Transverse colon (tissue), 4 donors: ENCODE data around the gene MBP. TPM values are rescaled to one million over a fixed set of nuclear protein-coding genes. Genes with fewer than 3 reads are reported as not detected.

Experiments
- DNase-seq: peaks from one replicate; pipeline ENCODE4 v3.0.0-alpha.2; 2019
- H3K27ac ChIP-seq, 4 donors: fragments of 200-600 bp; sonication (generic); 2 replicates each; pipeline ENCODE4 v1.5.1; 2016 to 2018; ENCODE audit warnings: inconsistent platforms in 4 of 4
- H3K27me3 ChIP-seq: fragments of 200-600 bp; sonication (generic); 2 replicates; pipeline ENCODE4 v1.5.1; 2017; ENCODE audit warnings: inconsistent platforms
- H3K36me3 ChIP-seq, 4 donors: fragments of 200-600 bp; sonication (generic); 2 replicates each; pipeline ENCODE4 v1.5.1; 2017 to 2019; ENCODE audit warnings: inconsistent platforms in 4 of 4
- H3K4me1 ChIP-seq, 4 donors: fragments of 200-600 bp; sonication (generic); 2 replicates each; pipeline ENCODE4 v1.5.1; 2017 to 2020; ENCODE audit warnings: inconsistent platforms in 4 of 4
- H3K4me3 ChIP-seq, 4 donors: fragments of 200-600 bp; sonication (generic); 1 replicate in 1 of 4; 2 replicates in 3 of 4; pipeline versions ENCODE4 v1.5.1 to v1.6.1; 2017 to 2019; ENCODE audit warnings: inconsistent platforms in 4 of 4
- H3K9me3 ChIP-seq, 2 donors: fragments of 200-600 bp; sonication (generic); 2 replicates each; pipeline ENCODE4 v1.5.1; 2017 to 2019; ENCODE audit warnings: inconsistent platforms in 2 of 2
- CTCF ChIP-seq, 5 experiments: fragments of 200-600 bp in 3 of 5; fragments of 450-650 bp in 2 of 5; sonication (generic) in 3 of 5; IDR thresholded peaks; 1 replicate in 2 of 5; 2 replicates in 3 of 5; pipeline ENCODE4 v1.5.1; 2016 to 2017; ENCODE audit warnings: antibody characterized with exemption in 5 of 5, inconsistent platforms in 3 of 5, mild to moderate bottlenecking in 2 of 5, moderate library complexity in 1 of 5
- EP300 ChIP-seq: sonication (generic); formaldehyde crosslinking; IDR thresholded peaks from one replicate; pipeline ENCODE4 v1.6.1; 2017; ENCODE audit warnings: antibody characterized with exemption, low read depth
- POLR2A ChIP-seq: fragments of 450-650 bp; IDR thresholded peaks from one replicate; pipeline ENCODE4 v1.6.1; 2016; ENCODE audit warnings: antibody characterized with exemption, mild to moderate bottlenecking, moderate library complexity
- POLR2AphosphoS5 ChIP-seq, 3 donors: sonication (generic); formaldehyde crosslinking; IDR thresholded peaks; one replicate each; pipeline ENCODE4 v1.6.1; 2016; ENCODE audit warnings: antibody characterized with exemption in 3 of 3
- WGBS, 2 donors: methylation state at CpG; one replicate each; pipeline ENCODE4 v1.1.5; 2018; ENCODE audit warnings: low coverage in 1 of 2; 5-methylcytosine and 5-hydroxymethylcytosine counted together
- in situ Hi-C, 4 donors: fragments of 200-750 bp; cut with MboI; loops; one replicate each; pipeline versions ENCODE4 v1.15.0 to v1.15.1; 2017; ENCODE audit warnings: low sequenced_read_pairs in 3 of 4, low pct_ligation_motif_present in 1 of 4, low pct_unique_long_range_greater_than_20kb in 1 of 4
- intact Hi-C: fragments of 100-400 bp; cut with DNase I; formaldehyde crosslinking; loops from one replicate; pipeline ENCODE4 v1.15.1; 2023; ENCODE audit warnings: low total_unique reads
- total RNA-seq, 4 donors: library from RNA; depleted of rRNA; stranded (reverse); fragments of >200 nt; gene quantifications; one replicate each; pipeline ENCODE4 v1.1.0, GENCODE V29; 2016

Gene MBP
- total RNA-seq, 4 donors from 2014 or later = 12.7 to 53.4 (median 41.0) TPM

- intact Hi-C loops (no loop called here), in situ Hi-C loops (no loop called here)
- Histone ChIP-seq H3K4me1 (peaks cover 5 to 29% (median 11%) of the 10 kb centered on the region in 4 donors), H3K36me3 (no peaks in the 10 kb centered on the region), H3K27me3 (no peaks in the 10 kb centered on the region), H3K4me3 (no peak overlapping the region), H3K27ac (no peak overlapping the region), H3K9me3 (no peaks in the 10 kb centered on the region)
- no peak for TF ChIP-seq EP300
- no peak for TF ChIP-seq POLR2AphosphoS5 (IDR thresholded peaks at IDR 0.05)
- TF ChIP-seq CTCF (IDR thresholded peaks at IDR 0.05) = no peak
- TF ChIP-seq POLR2A = no peak
- DNase-seq = no peak
- 88 to 91% methylated on average over 19 to 48 of the region's 48 CpGs for WGBS, 2 donors
Observed at GRCh38 chr18:77092104-77093066, 40.2 kb downstream of the MBP start.

- Histone ChIP-seq H3K4me1 (peaks cover 5 to 33% (median 20%) of the 10 kb centered on the region in 4 donors), H3K36me3 (no peaks in the 10 kb centered on the region), H3K27me3 (no peaks in the 10 kb centered on the region), H3K27ac (no peak overlapping the region), H3K9me3 (no peaks in the 10 kb centered on the region), H3K4me3 (no peak overlapping the region)
- in situ Hi-C loops (no loop called here), intact Hi-C loops (no loop called here)
- TF ChIP-seq POLR2AphosphoS5 (IDR thresholded peaks at IDR 0.05) = no peak
- TF ChIP-seq POLR2A = no peak
- TF ChIP-seq CTCF (IDR thresholded peaks at IDR 0.05) = no peak
- no peak for TF ChIP-seq EP300
- no peak for DNase-seq
- 94 to 100% methylated on average over 1 to 5 of the region's 5 CpGs for WGBS, 2 donors
Observed at GRCh38 chr18:77091366-77091765, 41.2 kb downstream of the MBP start.

GRCh38 chr18:77090546-77091174, 41.9 kb downstream of the MBP start:
- TF ChIP-seq POLR2A (no peak), CTCF (IDR thresholded peaks at IDR 0.05) (no peak), EP300 (no peak), POLR2AphosphoS5 (IDR thresholded peaks at IDR 0.05) (no peak)
- DNase-seq = no peak
- no peak overlapping the region for H3K4me3 ChIP-seq
- WGBS, 2 donors = 92 to 100% methylated on average over 4 to 18 of the region's 18 CpGs
- H3K9me3 ChIP-seq = no peaks in the 10 kb centered on the region
- no peaks in the 10 kb centered on the region for H3K27me3 ChIP-seq
- intact Hi-C loops (loop anchor here (1.0 kb wide), 1 partner anchor 43 kb away; no protein-coding TSS in a partner anchor), in situ Hi-C loops (no loop called here)
- H3K27ac ChIP-seq = no peak overlapping the region
- H3K36me3 ChIP-seq = no peaks in the 10 kb centered on the region
- H3K4me1 ChIP-seq = peaks cover 5 to 35% (median 23%) of the 10 kb centered on the region in 4 donors

GRCh38 chr18:77089723-77090285, 42.8 kb downstream of the MBP start:
- Histone ChIP-seq H3K27me3 (no peaks in the 10 kb centered on the region), H3K9me3 (no peaks in the 10 kb centered on the region), H3K4me1 (peaks cover 11 to 33% (median 26%) of the 10 kb centered on the region in 4 donors), H3K36me3 (no peaks in the 10 kb centered on the region), H3K27ac (no peak overlapping the region), H3K4me3 (no peak overlapping the region)
- TF ChIP-seq POLR2A = no peak
- no peak for TF ChIP-seq POLR2AphosphoS5 (IDR thresholded peaks at IDR 0.05)
- TF ChIP-seq EP300 = no peak
- TF ChIP-seq CTCF (IDR thresholded peaks at IDR 0.05) = no peak
- 67 to 93% methylated on average over 1 to 9 of the region's 9 CpGs for WGBS, 2 donors
- in situ Hi-C loops = no loop called here
- intact Hi-C loops = loop anchor here (1.0 kb wide), 1 partner anchor 43 kb away; no protein-coding TSS in a partner anchor
- DNase-seq = no peak
